ENCODE measurements around the gene ALLC.

Gene ALLC

GRCh38 chr2:3646446-3646845 lies 11.6 kb upstream of the ALLC start:
- Histone ChIP-seq H3K27ac (ENCODE audit: low read depth, low read length) (no peak overlapping the region), H3K4me1 (ENCODE audit: control insufficient read depth, insufficient read depth, low read length) (peaks cover 7% of the 10 kb centered on the region), H3K9ac (ENCODE audit: low read length) (no peak overlapping the region), H3K4me3 (ENCODE audit: low read length) (no peak overlapping the region), H3K27me3 (ENCODE audit: control insufficient read depth, insufficient read depth, low read length) (no peaks in the 10 kb centered on the region), H3K36me3 (ENCODE audit: control insufficient read depth, insufficient read depth, low read length) (no peaks in the 10 kb centered on the region)

- peaks cover 11% of the 10 kb centered on the region for H3K4me1 ChIP-seq (ENCODE audit: control insufficient read depth, insufficient read depth, low read length)
- H3K36me3 ChIP-seq (ENCODE audit: control insufficient read depth, insufficient read depth, low read length) = no peaks in the 10 kb centered on the region
- no peak overlapping the region for H3K4me3 ChIP-seq (ENCODE audit: low read length)
- H3K27me3 ChIP-seq (ENCODE audit: control insufficient read depth, insufficient read depth, low read length) = no peaks in the 10 kb centered on the region
- no peak overlapping the region for H3K27ac ChIP-seq (ENCODE audit: low read depth, low read length)
- no peak overlapping the region for H3K9ac ChIP-seq (ENCODE audit: low read length)
Observed at GRCh38 chr2:3647246-3647645, 10.8 kb upstream of the ALLC start.

DNA sequence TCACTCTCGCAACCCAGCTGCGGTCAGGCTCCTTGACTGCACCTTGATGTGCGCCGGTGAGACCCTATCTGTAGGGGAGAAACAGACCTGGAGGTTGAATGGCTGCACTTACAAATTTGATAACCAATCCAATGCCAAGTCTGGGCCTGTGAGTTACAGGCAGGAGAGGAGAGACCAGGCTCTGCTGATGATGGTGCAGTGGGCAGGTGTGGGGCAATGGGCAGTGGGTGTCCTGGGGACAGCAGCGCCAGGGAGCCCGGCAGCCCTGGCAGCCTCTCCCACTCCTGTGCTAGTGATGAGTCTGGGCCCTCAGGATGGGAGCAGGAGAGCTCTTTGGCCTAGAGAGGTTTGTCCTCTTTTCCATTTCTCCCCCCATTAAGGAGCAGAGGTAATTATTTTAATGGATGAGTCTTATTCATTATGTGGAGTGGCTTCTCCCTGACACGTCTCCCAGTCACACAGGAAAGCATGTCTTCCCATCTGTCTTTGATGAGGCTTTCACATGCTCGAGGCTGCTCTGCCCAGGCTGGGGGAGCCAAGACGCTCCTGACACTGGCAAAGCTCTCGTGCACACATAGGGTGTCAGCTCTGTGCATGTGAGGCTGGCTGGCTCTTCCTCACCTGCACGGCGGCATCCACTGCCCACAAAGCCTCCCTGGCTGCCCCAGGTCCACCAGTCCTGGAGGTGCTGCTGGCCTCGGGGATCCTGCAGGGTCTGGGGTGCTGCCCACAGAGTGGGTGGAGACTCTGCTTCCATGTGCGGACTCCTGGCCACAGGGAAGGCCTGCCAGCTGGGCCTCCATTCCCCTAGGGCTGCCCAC lies 10.0 kb upstream of the ALLC start:
- H3K27me3 ChIP-seq (ENCODE audit: control insufficient read depth, insufficient read depth, low read length) = no peaks in the 10 kb centered on the region
- H3K4me3 ChIP-seq (ENCODE audit: low read length) = no peak overlapping the region
- H3K36me3 ChIP-seq (ENCODE audit: control insufficient read depth, insufficient read depth, low read length) = no peaks in the 10 kb centered on the region
- H3K27ac ChIP-seq (ENCODE audit: low read depth, low read length) = no peak overlapping the region
- H3K9ac ChIP-seq (ENCODE audit: low read length) = no peak overlapping the region
- peaks cover 11% of the 10 kb centered on the region for H3K4me1 ChIP-seq (ENCODE audit: control insufficient read depth, insufficient read depth, low read length)

- Histone ChIP-seq H3K27me3 (ENCODE audit: control insufficient read depth, insufficient read depth, low read length) (no peaks in the 10 kb centered on the region), H3K4me1 (ENCODE audit: control insufficient read depth, insufficient read depth, low read length) (peaks cover 11% of the 10 kb centered on the region), H3K36me3 (ENCODE audit: control insufficient read depth, insufficient read depth, low read length) (no peaks in the 10 kb centered on the region), H3K9ac (ENCODE audit: low read length) (no peak overlapping the region), H3K27ac (ENCODE audit: low read depth, low read length) (no peak overlapping the region), H3K4me3 (ENCODE audit: low read length) (no peak overlapping the region)
Observed at GRCh38 chr2:3648652-3649177, 9.3 kb upstream of the ALLC start.

GRCh38 chr2:3649581-3649980 lies 8.4 kb upstream of the ALLC start:
- H3K27me3 ChIP-seq (ENCODE audit: control insufficient read depth, insufficient read depth, low read length) = no peaks in the 10 kb centered on the region
- peaks cover 11% of the 10 kb centered on the region for H3K4me1 ChIP-seq (ENCODE audit: control insufficient read depth, insufficient read depth, low read length)
- no peaks in the 10 kb centered on the region for H3K36me3 ChIP-seq (ENCODE audit: control insufficient read depth, insufficient read depth, low read length)
- no peak overlapping the region for H3K27ac ChIP-seq (ENCODE audit: low read depth, low read length)
- no peak overlapping the region for H3K4me3 ChIP-seq (ENCODE audit: low read length)
- H3K9ac ChIP-seq (ENCODE audit: low read length) = no peak overlapping the region

DNA sequence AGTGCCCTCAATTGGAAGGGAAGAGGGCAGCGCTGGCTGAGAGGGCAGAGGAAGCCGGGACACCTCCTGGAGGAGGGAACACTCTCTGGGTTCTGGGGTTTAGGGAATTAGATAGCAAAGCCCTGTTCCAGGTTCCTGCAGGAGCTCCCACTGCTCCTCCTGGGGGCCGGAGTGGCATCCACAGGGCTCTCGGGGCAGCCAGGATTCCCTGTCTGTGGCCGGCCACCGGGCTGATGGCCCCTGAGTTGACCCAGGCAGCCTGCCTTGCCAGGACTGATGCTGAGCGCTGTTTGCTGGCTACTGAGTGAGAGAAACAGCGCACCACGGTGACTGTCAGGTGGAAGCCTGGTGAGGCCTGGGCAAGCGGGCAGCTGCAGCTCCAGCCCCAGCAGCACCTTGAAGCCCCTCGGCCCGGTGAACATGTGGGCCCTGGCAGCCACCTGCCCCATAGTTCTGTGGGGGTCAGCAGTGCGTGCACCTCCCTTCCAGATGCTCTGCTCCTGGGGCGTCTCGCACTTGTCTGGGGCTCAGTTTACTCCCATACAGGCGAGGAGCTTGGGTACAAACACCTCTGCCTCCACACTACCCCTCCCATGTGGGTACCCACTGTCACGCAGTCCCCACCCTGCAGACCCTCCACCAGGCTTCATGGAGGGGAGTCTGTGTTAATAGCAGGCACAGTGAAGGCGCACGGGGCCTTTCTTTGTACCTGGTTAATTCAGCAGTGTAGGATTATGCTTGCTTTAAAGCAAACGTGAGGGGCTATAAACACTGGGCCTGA lies 7.7 kb upstream of the ALLC start:
- Histone ChIP-seq H3K4me3 (ENCODE audit: low read length) (peak overlapping the region; percentile 28), H3K27ac (ENCODE audit: low read depth, low read length) (peak overlapping the region; percentile 53), H3K27me3 (ENCODE audit: control insufficient read depth, insufficient read depth, low read length) (no peaks in the 10 kb centered on the region), H3K36me3 (ENCODE audit: control insufficient read depth, insufficient read depth, low read length) (no peaks in the 10 kb centered on the region), H3K4me1 (ENCODE audit: control insufficient read depth, insufficient read depth, low read length) (peaks cover 11% of the 10 kb centered on the region), H3K9ac (ENCODE audit: low read length) (no peak overlapping the region)

- no peak overlapping the region for H3K9ac ChIP-seq (ENCODE audit: low read length)
- no peaks in the 10 kb centered on the region for H3K27me3 ChIP-seq (ENCODE audit: control insufficient read depth, insufficient read depth, low read length)
- no peaks in the 10 kb centered on the region for H3K36me3 ChIP-seq (ENCODE audit: control insufficient read depth, insufficient read depth, low read length)
- peaks cover 11% of the 10 kb centered on the region for H3K4me1 ChIP-seq (ENCODE audit: control insufficient read depth, insufficient read depth, low read length)
- peak overlapping the region; percentile 67 for H3K4me3 ChIP-seq (ENCODE audit: low read length)
- H3K27ac ChIP-seq (ENCODE audit: low read depth, low read length) = peak overlapping the region; percentile 77
Observed at GRCh38 chr2:3651691-3652648, 6.0 kb upstream of the ALLC start.

GRCh38 chr2:3652896-3653625 lies 4.9 kb upstream of the ALLC start:
- Histone ChIP-seq H3K4me3 (ENCODE audit: low read length) (no peak overlapping the region), H3K27me3 (ENCODE audit: control insufficient read depth, insufficient read depth, low read length) (no peaks in the 10 kb centered on the region), H3K4me1 (ENCODE audit: control insufficient read depth, insufficient read depth, low read length) (peaks cover 11% of the 10 kb centered on the region), H3K9ac (ENCODE audit: low read length) (no peak overlapping the region), H3K27ac (ENCODE audit: low read depth, low read length) (no peak overlapping the region), H3K36me3 (ENCODE audit: control insufficient read depth, insufficient read depth, low read length) (no peaks in the 10 kb centered on the region)

- no peak overlapping the region for H3K27ac ChIP-seq (ENCODE audit: low read depth, low read length)
- H3K36me3 ChIP-seq (ENCODE audit: control insufficient read depth, insufficient read depth, low read length) = no peaks in the 10 kb centered on the region
- H3K9ac ChIP-seq (ENCODE audit: low read length) = no peak overlapping the region
- no peak overlapping the region for H3K4me3 ChIP-seq (ENCODE audit: low read length)
- H3K27me3 ChIP-seq (ENCODE audit: control insufficient read depth, insufficient read depth, low read length) = no peaks in the 10 kb centered on the region
- peaks cover 11% of the 10 kb centered on the region for H3K4me1 ChIP-seq (ENCODE audit: control insufficient read depth, insufficient read depth, low read length)
Observed at GRCh38 chr2:3654011-3654410, 4.0 kb upstream of the ALLC start.

GRCh38 chr2:3654531-3655225 lies 3.3 kb upstream of the ALLC start:
- Histone ChIP-seq H3K9ac (ENCODE audit: low read length) (no peak overlapping the region), H3K27ac (ENCODE audit: low read depth, low read length) (no peak overlapping the region), H3K4me3 (ENCODE audit: low read length) (no peak overlapping the region), H3K36me3 (ENCODE audit: control insufficient read depth, insufficient read depth, low read length) (no peaks in the 10 kb centered on the region), H3K4me1 (ENCODE audit: control insufficient read depth, insufficient read depth, low read length) (peaks cover 11% of the 10 kb centered on the region), H3K27me3 (ENCODE audit: control insufficient read depth, insufficient read depth, low read length) (no peaks in the 10 kb centered on the region)
